Stimulated activated CD8-positive, alpha-beta memory T cell treated with anti-CD3 and anti-CD28 coated beads, Interleukin-2, amount 100 ng/mL, for 1 hour (primary cell): ENCODE measurements around the gene TRIM60.
"Not testable (repeated sequence)": the region's sequence is repeated elsewhere in the genome, so short reads cannot be mapped to it uniquely, and the experiment has no call there.

Experiments
- DNase-seq, 2 donors: peaks; one replicate each; pipeline ENCODE4 v3.0.0-alpha.2; 2020; ENCODE audit warnings: low read depth in 2 of 2

TRIM60 gene

GRCh38 chr4:165053645-165054044 is 21.8 kb downstream of the TRIM60 start, which contains the start of gene TRIM75:
TRIM75 (plus strand) TSS chr4:165053866; CDS start chr4:165059148, 5,282 bp downstream.
- no peak for DNase-seq

- DNase-seq, result no peak
These were observed 23.8 kb downstream of the TRIM60 start for GRCh38 chr4:165055601-165056000.

- DNase-seq, result no peak
These were observed 26.9 kb downstream of the TRIM60 start for GRCh38 chr4:165058666-165059065.

- no peak for DNase-seq
These were observed 27.6 kb downstream of the TRIM60 start for GRCh38 chr4:165059386-165059785.

DNA sequence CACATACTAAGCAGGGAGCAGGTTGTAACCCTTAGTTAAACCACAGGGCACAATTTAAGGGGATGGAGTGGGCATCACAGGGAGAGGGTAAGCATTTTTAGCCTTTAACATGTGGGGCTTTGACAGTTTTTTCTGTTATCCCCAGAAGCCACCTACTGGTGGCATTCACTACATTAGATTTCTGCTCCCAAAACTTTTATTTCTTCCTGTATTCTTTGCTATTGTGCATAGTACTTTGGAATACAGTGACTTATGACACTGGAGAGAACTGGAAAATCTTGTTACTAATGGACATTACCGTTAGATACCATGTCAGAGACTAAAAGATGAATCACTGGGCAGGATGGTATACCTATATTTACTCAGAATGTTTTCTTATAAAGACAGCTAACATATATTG is 29.1 kb downstream of the TRIM60 start:
- DNase-seq, result no peak

DNA sequence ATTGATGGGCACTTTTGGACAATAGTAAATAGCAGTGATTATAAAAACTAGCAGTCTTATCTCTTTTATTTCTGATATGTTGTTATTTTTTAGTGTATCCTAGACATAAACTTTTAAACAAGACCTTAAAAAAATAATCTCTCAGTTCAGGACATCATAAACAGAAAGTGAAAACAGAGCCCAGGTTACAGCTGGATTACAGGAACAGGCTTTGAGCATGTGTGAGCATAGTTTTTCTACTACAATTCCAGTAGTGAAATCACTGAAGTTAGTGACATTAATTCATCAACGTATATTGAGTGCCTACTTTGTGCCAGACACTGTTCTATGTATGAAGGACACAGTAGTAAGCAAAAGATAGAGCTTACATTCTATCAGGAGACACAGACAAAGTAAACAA is 38.8 kb downstream of the TRIM60 start:
- no peak for DNase-seq

GRCh38 chr4:165073346-165073745 is 41.5 kb downstream of the TRIM60 start:
- DNase-seq, result not testable (repeated sequence)

- DNase-seq, result no peak
These were observed 45.3 kb downstream of the TRIM60 start for GRCh38 chr4:165077034-165077578.

DNA sequence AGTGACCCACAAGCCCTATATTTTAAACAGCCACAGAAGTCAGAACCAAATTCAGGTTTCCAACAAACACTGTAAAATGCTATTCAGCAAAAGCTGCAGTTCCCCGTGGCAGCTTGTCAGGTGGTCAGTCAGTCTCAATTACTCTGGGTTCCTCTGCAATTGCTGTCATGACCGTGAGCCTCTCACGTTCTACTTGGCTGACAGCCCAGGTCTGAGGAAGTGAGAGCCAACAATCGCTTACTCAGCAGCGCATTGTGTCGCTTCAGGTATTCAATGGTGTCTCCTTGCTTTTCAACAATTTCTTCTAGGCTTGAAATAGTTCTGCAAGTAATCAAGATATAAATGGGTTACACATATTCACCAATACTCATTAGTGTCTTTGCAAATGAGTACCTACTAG is 47.7 kb downstream of the TRIM60 start:
- DNase-seq, result no peak

- DNase-seq, result not testable (repeated sequence)
These were observed 53.0 kb downstream of the TRIM60 start for GRCh38 chr4:165084787-165085186.

DNA sequence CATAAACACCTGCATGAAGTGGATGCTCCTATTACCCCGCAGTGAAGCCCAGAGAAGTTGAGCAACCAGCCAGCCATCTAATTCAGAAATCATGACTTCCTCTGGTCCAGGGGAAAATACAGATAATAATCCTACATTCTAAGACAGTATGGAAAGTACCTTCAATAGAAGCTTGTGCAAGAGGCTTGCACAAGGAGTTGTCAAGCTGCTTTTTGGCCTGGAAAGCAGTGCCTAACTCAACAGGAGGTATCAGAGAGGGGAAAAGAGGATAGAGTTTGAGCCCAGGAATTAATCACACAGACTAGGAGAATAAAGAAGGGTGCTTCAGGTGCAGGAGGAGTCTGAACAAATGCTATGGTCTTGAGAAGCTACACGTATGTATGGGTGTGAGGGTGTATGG is 54.1 kb downstream of the TRIM60 start:
- DNase-seq, result no peak

DNA sequence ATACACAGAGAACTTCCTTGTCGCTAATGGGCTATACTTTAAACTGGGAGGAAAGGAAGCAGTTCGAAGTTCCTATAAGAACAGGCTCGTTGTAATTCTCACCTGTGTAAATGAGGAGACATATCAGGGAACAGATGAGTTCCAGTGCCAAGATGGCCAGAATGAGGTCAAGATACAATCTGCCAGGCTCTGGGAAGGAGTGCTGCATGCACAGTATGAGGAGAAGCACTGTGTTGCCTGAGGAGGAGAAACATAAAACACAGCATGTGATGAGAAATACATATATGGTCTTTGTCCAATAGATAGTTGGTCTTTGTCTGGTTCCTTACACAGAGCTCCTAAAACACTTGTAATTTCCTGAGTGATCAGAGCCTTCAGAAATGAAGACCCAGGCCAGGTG is 56.6 kb downstream of the TRIM60 start:
- no peak for DNase-seq
